ENCODE data around the gene FTO.

Gene FTO

GRCh38 chr16:53973021-53973420 lies 269.1 kb downstream of the FTO start:
- DNase-seq = no peak

GRCh38 chr16:53974484-53975080 lies 270.6 kb downstream of the FTO start:
- peak; percentile 45 for DNase-seq

DNA sequence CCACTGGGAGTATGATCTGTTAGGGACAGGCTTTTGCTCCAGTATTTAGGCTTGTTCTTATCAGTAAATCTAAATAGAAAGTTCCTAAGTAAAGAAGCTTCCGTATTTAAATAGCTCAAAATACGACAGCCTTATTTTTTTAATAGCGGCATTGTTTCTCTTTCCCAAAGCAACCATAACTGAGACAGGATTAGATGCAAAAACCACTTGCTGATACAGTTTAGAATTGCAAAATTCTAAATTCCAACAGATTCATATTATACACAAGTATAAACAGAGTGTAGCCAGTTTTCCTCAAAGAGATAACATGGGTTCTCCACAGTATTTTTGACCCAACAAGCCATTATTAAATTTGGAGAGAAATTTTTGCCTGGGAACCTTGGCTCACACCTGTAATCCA lies 276.7 kb downstream of the FTO start:
- no peak for DNase-seq

GRCh38 chr16:53982631-53983042 lies 278.7 kb downstream of the FTO start:
- DNase-seq = no peak

DNA sequence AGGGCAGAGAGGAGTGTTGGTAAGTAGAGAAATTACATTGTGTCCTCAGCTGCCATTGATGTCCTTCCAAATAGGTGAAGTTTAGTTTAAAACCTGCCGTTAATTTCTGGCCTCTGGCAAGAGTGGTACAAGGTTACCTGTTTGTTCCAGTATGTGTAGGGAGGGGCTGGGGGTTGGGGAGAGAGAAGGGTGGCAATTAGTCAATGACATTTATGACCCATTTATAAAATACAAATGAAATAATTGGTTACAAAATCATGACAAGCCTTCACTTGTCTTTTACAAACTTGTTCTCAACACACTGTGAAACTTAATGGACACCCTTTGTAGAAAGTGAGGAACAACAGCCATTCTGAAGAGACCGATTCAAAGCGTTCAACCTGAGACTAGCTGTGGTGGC lies 281.0 kb downstream of the FTO start:
- no peak for DNase-seq

DNA sequence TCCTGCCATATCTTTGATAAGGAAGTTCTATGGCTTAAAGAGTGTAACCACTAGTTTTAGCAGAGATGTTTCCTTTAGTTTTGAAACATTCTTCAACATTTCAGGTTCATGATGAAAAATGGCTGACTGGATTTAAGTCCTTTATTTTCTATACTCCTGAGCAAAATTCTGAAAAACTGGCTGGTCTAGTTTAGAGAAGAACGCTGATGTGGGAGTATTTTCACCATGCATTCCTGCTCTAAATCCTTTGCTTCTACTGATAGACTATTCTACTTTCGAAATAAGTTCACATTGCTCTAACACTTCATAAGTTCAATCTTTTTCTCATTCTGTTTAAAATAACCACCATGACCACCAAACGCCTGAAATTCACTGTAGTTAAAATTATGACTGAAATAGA lies 281.9 kb downstream of the FTO start:
- no peak for DNase-seq

- peak; percentile 38 for DNase-seq
Measured at GRCh38 chr16:53986793-53987192, 282.8 kb downstream of the FTO start.

- no peak for DNase-seq
Measured at GRCh38 chr16:53988136-53988535, 284.2 kb downstream of the FTO start.

GRCh38 chr16:53989597-53989996 lies 285.6 kb downstream of the FTO start:
- DNase-seq = no peak

DNA sequence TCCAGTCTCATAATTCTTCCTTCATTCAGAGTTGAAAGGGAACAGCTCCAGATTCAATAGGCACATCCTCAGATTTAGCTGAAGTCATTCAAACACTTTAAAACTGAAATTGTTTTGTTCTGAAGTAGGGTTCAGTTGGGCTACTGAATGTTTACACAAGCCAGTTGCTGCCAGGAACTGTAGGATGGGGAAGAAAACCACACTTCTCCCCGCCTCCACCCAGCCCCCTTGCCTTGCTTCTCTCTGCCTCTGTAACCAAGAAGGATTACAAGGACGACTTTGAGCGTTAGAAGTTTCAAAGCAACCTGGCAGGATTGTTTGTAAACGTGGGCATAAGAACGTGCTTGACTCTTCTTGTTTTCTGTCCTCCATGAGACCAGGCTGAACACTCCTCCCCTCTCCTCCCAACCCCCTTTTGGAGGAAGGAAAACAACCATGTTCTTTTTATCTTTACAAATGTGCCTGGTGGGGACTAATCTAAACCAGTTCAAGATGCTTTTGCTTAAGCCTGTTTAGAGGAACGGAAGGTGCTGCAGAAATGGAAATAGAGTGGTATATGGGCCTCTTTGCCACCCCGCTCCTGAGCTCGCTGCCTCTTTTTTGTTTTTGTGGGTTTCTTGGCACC lies 287.9 kb downstream of the FTO start:
- DNase-seq = no peak

DNA sequence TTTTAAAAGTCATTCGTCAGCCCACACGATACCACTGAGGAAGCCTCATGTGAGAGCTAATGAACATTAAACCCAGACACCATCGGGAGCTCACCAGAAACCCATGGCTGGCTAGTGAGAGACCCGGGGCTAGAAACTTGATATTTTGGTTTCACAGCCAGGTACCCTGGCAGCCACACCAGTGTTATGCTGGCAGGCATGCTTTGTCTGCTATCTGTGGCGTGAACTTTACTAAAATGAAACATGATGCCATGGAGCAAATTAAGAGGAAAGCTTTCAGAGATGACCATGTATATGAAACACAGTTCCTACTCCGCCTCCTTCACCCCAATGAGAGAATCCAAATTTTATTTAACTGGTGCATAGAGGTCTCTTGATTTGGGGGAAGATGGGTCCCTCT lies 291.4 kb downstream of the FTO start:
- no peak for DNase-seq

- DNase-seq = no peak
Measured at GRCh38 chr16:53996961-53997360, 293.0 kb downstream of the FTO start.

DNA sequence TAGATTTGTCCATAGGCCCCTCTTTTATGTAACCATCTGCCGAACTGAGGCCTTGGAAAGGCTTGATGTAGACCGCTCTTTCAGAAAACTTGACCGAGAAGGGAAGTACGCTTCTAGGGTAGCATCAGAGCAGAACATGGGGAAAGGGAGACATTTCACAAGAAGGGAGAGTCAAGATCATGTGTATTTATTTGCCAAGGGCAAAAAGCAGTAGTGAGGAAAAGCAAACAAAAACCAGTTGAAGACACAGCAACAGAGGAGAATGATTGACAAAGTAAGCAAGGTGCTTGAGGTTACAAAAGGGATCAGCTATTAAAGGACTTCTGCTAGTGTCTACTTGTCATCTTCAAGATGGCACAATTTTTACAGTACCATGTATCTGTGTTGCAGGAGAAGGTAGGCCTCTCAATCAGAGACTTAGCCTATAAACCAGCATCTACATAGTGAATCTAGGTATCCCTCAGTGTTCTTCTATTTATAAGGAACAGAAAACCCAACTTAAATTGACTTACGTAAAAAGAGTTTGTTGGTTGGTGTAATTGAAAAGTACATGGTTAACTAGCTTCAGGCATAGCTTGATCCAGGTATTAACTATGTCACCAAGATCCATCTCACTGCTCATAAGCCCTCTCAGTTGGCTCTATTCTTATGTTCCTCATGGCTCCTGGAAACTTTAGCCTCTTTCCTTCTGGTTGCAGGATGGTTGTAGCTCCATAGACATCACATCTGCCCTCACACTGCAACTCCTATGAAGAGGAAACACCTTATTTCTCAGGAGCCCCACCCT lies 294.3 kb downstream of the FTO start:
- no peak for DNase-seq

GRCh38 chr16:53998966-53999522 lies 295.1 kb downstream of the FTO start:
- DNase-seq = no peak

GRCh38 chr16:53999841-54000240 lies 295.9 kb downstream of the FTO start:
- no peak for DNase-seq

DNA sequence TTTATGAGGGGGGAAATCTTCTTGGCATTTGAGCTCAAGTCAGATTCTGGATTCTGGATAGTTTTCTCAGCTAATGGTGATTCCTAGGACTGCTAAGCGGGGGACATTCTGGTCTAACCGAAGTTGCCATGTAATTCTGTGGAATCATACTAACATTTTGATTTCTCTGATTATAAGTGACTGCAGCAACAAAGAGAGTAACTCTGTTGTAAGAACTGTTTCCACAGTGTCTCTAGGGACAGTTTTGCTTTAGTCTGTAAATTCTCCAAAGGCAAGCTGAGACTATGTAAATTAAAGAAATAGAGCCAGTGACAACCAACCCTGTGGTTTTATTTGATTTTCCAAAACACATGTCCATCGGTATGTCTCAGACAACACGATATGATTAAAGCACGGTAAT lies 296.4 kb downstream of the FTO start:
- DNase-seq = no peak

GRCh38 chr16:54006693-54007092 lies 302.7 kb downstream of the FTO start:
- no peak for DNase-seq

GRCh38 chr16:54007504-54007903 lies 303.5 kb downstream of the FTO start:
- DNase-seq = no peak

GRCh38 chr16:54009464-54010176 lies 305.7 kb downstream of the FTO start:
- no peak for DNase-seq

DNA sequence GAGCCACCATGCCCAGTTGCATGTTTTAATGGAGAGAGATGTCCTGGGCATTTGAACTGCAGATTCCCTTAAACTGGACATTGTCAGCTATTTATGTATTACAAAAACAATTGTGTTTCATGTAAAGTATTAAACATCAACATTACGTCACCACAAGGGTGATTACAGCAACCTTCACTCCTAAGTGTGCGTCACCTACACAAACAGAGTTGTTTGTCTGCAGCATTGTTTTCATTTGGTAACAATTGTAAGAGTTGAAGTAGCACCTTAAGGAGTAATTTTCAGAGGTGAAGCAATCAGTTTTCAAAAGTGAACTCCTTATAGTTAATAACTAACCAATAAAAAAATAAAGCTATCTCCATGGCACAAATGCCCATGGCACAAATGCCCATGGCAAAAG lies 311.2 kb downstream of the FTO start:
- no peak for DNase-seq

GRCh38 chr16:54022362-54022761 lies 318.4 kb downstream of the FTO start:
- no peak for DNase-seq

GRCh38 chr16:54026456-54026855 lies 322.5 kb downstream of the FTO start:
- no peak for DNase-seq

DNA sequence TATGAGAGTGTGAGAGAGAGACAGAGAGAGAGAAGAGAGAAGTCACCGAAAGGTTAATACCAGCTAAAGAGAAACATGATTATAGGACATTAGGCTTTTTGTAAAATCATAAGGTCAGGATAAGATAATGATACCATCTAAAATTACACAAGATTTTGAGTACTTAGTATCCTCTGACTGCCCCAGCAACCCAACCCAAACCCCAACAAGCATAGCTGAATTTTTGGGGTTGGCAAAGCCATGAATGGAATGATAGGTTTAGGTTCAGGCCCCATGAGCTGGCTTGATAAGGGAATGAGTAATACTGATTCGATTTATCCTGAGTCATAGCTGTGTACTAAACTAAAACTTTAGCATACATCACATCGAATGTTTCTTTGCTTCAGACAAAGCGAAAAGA lies 323.1 kb downstream of the FTO start:
- DNase-seq = no peak
